ENCODE data around the gene CCDC13. TPM values are rescaled to one million over a fixed set of nuclear protein-coding genes. Genes with fewer than 3 reads are reported as not detected.

CCDC13 gene
- polyA plus RNA-seq, 1 donor from 2014 or later, result 6.5 TPM

DNA sequence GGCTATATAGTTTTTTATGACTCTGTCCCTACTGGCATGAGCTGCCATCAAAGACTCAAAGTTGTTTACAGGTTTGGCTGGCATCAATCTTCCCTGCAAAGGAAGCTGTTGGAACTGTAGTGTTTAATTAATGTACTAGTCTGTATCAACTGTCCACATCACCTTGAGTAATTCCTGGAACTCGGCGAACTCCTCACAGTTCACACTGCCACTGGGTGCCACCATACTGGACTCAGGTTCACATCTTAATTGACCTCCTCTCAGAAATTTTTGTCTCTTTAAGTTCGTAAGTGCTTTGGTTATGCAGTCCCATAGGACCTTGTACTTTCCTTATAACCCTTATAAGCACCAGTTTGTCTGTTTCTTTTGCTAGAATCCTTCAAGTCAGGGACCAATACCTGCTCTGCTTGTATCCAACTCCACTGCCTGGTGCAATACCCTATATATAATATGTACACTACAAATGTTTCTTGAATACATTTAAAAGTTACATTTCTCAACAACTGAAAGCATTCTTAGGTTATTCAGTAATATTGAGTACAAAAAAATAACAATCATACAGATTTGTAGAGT lies 28.1 kb upstream of the CCDC13 start:
- Histone ChIP-seq H3K4me3 (ENCODE audit: low read length) (peak overlapping the region; percentile 83), H3K9ac (ENCODE audit: low read length) (no peak overlapping the region), H2AFZ (ENCODE audit: low read depth, low read length) (no peak overlapping the region), H3F3A (ENCODE audit: insufficient read depth, low read length, poor library complexity, severe bottlenecking) (peaks cover 4% of the 10 kb centered on the region), H3K9me3 (ENCODE audit: low read length) (no peaks in the 10 kb centered on the region), H3K4me2 (ENCODE audit: low read length) (no peak overlapping the region), H3K79me2 (replicated peaks; ENCODE audit: insufficient read depth, low read length) (peaks cover 42% of the 10 kb centered on the region), H3K36me3 (ENCODE audit: insufficient read depth, low read length) (no peaks in the 10 kb centered on the region), H3K27me3 (ENCODE audit: insufficient read depth, low read depth, low read length) (no peaks in the 10 kb centered on the region), H3K27ac (ENCODE audit: low read length) (no peak overlapping the region), H3K9me2 (ENCODE audit: insufficient read depth, low read length) (no peaks in the 10 kb centered on the region), H4K20me1 (ENCODE audit: insufficient read depth) (no peaks in the 10 kb centered on the region)
- TF ChIP-seq EZH2 (IDR thresholded peaks at IDR 0.05; ENCODE audit: borderline replicate concordance, insufficient read depth, low read length, poor library complexity, severe bottlenecking), result no peak
- TF ChIP-seq MXI1 (conservative IDR thresholded peaks at IDR 0.05; ENCODE audit: poor library complexity, severe bottlenecking), result no peak
- TF ChIP-seq, protein P1, sequence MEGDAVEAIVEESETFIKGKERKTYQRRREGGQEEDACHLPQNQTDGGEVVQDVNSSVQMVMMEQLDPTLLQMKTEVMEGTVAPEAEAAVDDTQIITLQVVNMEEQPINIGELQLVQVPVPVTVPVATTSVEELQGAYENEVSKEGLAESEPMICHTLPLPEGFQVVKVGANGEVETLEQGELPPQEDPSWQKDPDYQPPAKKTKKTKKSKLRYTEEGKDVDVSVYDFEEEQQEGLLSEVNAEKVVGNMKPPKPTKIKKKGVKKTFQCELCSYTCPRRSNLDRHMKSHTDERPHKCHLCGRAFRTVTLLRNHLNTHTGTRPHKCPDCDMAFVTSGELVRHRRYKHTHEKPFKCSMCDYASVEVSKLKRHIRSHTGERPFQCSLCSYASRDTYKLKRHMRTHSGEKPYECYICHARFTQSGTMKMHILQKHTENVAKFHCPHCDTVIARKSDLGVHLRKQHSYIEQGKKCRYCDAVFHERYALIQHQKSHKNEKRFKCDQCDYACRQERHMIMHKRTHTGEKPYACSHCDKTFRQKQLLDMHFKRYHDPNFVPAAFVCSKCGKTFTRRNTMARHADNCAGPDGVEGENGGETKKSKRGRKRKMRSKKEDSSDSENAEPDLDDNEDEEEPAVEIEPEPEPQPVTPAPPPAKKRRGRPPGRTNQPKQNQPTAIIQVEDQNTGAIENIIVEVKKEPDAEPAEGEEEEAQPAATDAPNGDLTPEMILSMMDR (IDR thresholded peaks at IDR 0.05; ENCODE audit: poor library complexity, severe bottlenecking), result no peak
- TF ChIP-seq RAD21 (conservative IDR thresholded peaks at IDR 0.05), result no peak
- TF ChIP-seq, protein P2, sequence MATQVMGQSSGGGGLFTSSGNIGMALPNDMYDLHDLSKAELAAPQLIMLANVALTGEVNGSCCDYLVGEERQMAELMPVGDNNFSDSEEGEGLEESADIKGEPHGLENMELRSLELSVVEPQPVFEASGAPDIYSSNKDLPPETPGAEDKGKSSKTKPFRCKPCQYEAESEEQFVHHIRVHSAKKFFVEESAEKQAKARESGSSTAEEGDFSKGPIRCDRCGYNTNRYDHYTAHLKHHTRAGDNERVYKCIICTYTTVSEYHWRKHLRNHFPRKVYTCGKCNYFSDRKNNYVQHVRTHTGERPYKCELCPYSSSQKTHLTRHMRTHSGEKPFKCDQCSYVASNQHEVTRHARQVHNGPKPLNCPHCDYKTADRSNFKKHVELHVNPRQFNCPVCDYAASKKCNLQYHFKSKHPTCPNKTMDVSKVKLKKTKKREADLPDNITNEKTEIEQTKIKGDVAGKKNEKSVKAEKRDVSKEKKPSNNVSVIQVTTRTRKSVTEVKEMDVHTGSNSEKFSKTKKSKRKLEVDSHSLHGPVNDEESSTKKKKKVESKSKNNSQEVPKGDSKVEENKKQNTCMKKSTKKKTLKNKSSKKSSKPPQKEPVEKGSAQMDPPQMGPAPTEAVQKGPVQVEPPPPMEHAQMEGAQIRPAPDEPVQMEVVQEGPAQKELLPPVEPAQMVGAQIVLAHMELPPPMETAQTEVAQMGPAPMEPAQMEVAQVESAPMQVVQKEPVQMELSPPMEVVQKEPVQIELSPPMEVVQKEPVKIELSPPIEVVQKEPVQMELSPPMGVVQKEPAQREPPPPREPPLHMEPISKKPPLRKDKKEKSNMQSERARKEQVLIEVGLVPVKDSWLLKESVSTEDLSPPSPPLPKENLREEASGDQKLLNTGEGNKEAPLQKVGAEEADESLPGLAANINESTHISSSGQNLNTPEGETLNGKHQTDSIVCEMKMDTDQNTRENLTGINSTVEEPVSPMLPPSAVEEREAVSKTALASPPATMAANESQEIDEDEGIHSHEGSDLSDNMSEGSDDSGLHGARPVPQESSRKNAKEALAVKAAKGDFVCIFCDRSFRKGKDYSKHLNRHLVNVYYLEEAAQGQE (IDR thresholded peaks at IDR 0.05; ENCODE audit: borderline replicate concordance), result no peak
- TF ChIP-seq SMC3 (conservative IDR thresholded peaks at IDR 0.05; ENCODE audit: poor library complexity), result no peak
- no peak for TF ChIP-seq EP300 (conservative IDR thresholded peaks at IDR 0.05; ENCODE audit: poor library complexity, severe bottlenecking)
- no peak for TF ChIP-seq POLR2AphosphoS5 (IDR thresholded peaks at IDR 0.05)
- TF ChIP-seq TAF1 (IDR thresholded peaks at IDR 0.05; ENCODE audit: low read depth), result no peak

DNA sequence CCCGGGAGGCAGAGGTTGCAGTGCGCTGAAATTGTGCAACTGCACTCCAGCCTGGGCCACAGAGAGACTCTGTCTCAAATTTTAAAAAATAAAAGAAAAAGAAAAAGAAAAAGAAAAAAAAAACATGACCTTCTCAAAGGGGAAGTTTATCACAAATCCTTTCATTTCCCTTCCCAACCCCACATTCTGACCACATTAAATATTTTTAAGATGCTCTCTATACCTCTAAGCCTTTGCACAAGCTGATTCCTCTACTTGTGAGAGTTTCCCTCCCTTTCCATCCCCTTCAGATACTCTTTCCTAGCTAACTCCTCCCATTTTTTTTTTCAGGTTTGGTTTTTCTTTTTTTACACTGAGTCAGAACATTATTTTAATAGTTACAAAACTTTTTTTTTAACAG lies 27.2 kb upstream of the CCDC13 start:
- peaks cover 51% of the 10 kb centered on the region for H3K79me2 ChIP-seq (replicated peaks; ENCODE audit: insufficient read depth, low read length)
- no peak overlapping the region for H3K9ac ChIP-seq (ENCODE audit: low read length)
- H4K20me1 ChIP-seq (ENCODE audit: insufficient read depth), result no peaks in the 10 kb centered on the region
- no peak overlapping the region for H3K4me2 ChIP-seq (ENCODE audit: low read length)
- no peak overlapping the region for H2AFZ ChIP-seq (ENCODE audit: low read depth, low read length)
- no peak for TF ChIP-seq TAF1 (IDR thresholded peaks at IDR 0.05; ENCODE audit: low read depth)
- TF ChIP-seq MXI1 (conservative IDR thresholded peaks at IDR 0.05; ENCODE audit: poor library complexity, severe bottlenecking), result no peak
- no peak for TF ChIP-seq POLR2AphosphoS5 (IDR thresholded peaks at IDR 0.05)
- no peak for TF ChIP-seq EP300 (conservative IDR thresholded peaks at IDR 0.05; ENCODE audit: poor library complexity, severe bottlenecking)
- TF ChIP-seq SMC3 (conservative IDR thresholded peaks at IDR 0.05; ENCODE audit: poor library complexity), result no peak
- TF ChIP-seq EZH2 (IDR thresholded peaks at IDR 0.05; ENCODE audit: borderline replicate concordance, insufficient read depth, low read length, poor library complexity, severe bottlenecking), result no peak
- TF ChIP-seq, protein P1 (IDR thresholded peaks at IDR 0.05; ENCODE audit: poor library complexity, severe bottlenecking), result no peak
- TF ChIP-seq RAD21 (conservative IDR thresholded peaks at IDR 0.05), result no peak
- no peaks in the 10 kb centered on the region for H3K27me3 ChIP-seq (ENCODE audit: insufficient read depth, low read depth, low read length)
- H3F3A ChIP-seq (ENCODE audit: insufficient read depth, low read length, poor library complexity, severe bottlenecking), result peaks cover 4% of the 10 kb centered on the region
- H3K9me2 ChIP-seq (ENCODE audit: insufficient read depth, low read length), result no peaks in the 10 kb centered on the region
- H3K4me3 ChIP-seq (ENCODE audit: low read length), result no peak overlapping the region
- H3K9me3 ChIP-seq (ENCODE audit: low read length), result no peaks in the 10 kb centered on the region
- no peaks in the 10 kb centered on the region for H3K36me3 ChIP-seq (ENCODE audit: insufficient read depth, low read length)
- no peak overlapping the region for H3K27ac ChIP-seq (ENCODE audit: low read length)

Measured in neural cell (in vitro differentiated cells).